HG02763 (cell line): Measurements from ENCODE around the gene TNRC6C.

ENCODE experiments used
- ATAC-seq: cut with Tn5 transposase; IDR thresholded peaks from one replicate; pipeline ENCODE4 v1.9.1; 2021; ENCODE audit warnings: mild to moderate bottlenecking, moderate library complexity; ENCODE audit not compliant: unreplicated experiment

TNRC6C gene

DNA sequence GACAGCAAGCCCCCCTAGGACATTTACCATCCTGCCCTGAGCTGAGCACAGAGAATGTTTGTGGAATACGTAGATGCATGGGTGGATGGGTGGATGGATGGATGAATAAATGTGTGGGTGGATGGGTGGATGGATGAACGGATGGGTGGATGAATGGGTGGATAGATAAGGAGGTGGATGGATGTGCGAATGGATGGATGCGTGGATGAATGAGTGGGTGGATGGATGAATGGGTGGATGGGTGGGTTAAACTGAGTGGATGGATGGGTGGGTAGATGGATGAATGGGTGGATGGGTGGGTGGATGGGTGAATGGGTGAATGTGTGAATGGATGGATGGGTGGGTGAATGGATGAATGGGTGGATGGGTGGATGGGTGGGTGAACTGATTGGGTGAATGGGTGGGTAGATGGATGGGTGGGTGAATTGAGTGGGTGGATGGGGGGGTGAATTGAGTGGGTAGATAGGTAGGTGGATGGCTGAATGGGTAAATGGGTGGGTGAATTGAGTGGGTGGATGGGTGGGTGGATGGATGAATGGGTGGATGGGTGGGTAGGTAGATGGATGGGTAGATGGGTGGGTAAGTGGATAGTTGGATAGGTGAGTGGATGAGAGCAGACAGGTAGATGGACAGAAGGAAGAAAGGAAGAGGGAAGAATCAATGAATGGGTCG, 164.9 kb downstream of the TNRC6C start:
- ATAC-seq = no peak

- ATAC-seq = no peak
These were observed 165.8 kb downstream of the TNRC6C start for GRCh38 chr17:78124081-78124835.

- ATAC-seq = no peak
These were observed 166.3 kb downstream of the TNRC6C start for GRCh38 chr17:78124836-78125137.

DNA sequence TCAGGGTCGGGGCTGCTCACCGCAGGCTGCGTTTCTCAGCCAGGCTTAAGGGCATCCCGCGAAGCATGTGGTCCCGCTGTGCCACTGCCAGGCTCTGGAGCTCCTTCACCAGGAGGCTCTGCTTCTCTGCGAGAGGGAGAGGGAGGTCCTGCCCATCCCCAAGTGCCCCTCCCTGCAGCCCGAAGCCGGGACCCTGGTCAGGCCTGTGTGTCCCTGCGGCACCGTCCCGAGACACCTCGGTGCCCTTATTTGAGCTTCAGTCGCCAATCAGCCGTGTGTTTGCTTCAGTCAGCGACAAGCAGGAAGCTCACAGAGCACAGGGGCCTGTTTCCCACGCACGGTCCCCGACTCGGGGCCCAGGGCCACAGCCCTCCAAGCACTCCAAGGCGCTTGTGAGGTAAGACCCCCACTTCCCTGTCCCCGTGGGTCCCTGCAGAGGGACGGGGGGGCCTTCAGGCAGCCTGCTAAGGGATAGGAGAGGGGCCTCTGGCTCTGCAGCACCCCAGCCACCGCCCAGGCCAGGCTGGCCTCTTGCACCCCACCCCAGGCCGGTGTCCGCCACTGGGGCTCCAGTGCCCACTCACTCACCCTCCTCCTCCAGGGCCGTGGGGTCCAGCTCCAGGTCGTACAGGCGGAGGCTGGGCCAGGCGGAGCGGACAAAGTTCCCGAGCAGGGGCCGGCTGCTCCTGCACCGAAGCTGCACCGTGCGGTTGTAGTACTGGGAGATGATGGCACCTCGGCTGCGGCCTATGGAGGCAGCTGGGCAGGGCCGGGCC, 166.8 kb downstream of the TNRC6C start:
- ATAC-seq = no peak

GRCh38 chr17:78125976-78126894, 167.7 kb downstream of the TNRC6C start:
- no peak for ATAC-seq

DNA sequence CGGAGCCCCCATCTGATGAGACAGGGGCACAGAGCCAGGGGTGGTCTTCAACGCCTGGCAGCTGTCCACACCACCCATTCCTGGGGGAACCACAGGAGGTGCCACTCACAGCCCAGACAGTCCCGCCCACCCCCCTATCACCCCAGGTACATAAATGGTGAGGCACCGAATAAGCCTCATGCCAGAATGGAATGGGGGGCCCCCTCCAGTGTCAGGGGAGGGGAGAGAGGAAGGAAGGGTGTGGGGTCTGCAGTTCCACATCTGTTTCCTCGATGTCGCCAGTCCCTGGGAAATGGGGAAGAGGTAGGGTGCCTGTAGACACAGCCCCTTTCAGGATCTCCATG, 168.4 kb downstream of the TNRC6C start:
- no peak for ATAC-seq

DNA sequence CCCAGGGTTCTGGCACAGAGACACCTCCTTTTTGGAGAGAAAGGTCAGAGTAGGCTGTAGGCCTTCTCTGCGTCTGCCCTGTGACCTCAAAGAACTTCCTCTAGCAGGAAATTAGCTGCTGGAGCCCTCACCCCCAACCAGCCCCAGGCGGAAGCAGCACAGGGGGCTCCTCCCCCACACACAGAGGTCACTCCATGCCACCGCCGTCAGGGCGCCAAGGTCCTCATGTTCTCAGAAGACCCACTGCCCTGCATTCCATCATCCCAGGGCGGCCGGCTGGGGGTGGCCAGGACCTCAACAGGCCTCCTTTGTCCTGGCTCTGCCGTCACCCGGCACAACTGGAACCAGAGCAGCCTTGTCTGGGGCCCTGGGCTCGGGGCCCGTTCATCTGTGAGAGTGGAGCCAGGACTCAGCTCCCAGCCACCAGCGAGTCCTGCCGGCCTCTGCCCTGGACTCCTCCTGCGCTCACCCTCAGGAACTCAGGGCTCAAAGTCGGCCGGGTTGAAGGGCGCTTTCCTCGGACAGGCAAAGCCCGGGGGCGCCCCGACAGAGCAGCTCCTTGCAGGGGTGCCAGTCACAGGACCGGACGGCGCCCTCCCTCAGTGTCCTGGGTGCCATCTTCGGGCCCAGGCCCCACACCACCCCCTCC, 168.9 kb downstream of the TNRC6C start:
- ATAC-seq = no peak

- no peak for ATAC-seq
These were observed 169.5 kb downstream of the TNRC6C start for GRCh38 chr17:78127888-78128550.

- ATAC-seq = peak; percentile 35
These were observed 170.2 kb downstream of the TNRC6C start, which contains the start of gene TMC6 for GRCh38 chr17:78128551-78129350. TSS of gene TMC6 (minus strand) at chr17:78128755. CDS start at chr17:78126832, 1,923 bp downstream.

DNA sequence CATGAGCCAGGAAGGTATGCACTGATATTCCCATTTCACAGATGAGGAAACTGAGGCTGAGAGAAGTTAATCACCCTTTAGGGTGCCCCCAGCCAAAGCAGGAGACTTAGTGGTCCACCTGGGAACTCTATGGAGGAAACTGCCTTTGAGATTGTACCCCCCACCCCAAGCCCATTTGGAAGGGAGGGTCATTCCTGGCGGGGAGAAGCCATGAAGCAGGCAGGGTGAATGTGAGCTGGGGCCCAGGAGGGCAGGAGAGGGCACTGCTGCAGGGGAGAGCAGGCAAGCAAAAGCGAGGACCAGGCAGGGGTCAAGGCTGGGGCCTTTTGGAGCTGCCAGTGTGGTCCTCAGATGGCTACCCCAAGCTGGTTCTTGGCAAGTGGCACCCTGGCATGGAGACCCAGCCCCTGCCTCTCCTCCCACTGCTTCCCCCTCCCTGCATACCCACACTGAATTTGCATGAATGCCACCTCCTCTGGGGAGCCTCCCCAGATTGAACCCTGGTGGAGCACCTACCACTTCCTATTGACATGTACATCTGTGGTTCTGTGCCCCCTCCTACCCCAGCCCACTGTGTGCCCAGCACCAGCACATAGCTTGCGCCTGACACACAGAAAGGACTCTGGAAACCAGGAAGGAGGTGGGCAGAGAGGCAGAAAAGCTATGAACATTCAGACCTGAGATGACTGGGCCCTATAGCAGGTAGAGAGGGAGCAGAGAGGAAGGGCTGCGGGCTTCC, 171.0 kb downstream of the TNRC6C start:
- no peak for ATAC-seq

DNA sequence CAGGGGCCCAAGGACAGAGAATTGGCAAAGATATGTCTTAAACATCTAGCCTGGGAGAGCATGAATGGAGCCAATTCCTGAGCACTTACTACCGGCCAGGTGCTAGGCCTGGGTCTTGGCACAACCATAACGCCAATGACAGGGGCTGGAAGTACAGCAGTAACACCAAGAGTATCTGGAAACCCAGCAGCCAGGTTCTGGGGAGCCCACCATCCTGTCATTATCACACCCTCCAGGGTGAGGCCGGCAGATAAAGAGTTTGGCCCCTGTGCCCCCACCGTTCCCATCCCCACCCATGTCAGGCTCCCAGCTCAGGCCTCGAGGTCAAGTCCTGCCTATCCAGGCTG, 171.6 kb downstream of the TNRC6C start:
- no peak for ATAC-seq

GRCh38 chr17:78130437-78131101, 172.1 kb downstream of the TNRC6C start, which contains the start of gene TMC8:
TSS of gene TMC8 (plus strand) at chr17:78130771. CDS start at chr17:78131589, 818 bp downstream.
- no peak for ATAC-seq

- no peak for ATAC-seq
These were observed 172.9 kb downstream of the TNRC6C start for GRCh38 chr17:78131172-78132083.

GRCh38 chr17:78132084-78132676, 173.7 kb downstream of the TNRC6C start:
- no peak for ATAC-seq

DNA sequence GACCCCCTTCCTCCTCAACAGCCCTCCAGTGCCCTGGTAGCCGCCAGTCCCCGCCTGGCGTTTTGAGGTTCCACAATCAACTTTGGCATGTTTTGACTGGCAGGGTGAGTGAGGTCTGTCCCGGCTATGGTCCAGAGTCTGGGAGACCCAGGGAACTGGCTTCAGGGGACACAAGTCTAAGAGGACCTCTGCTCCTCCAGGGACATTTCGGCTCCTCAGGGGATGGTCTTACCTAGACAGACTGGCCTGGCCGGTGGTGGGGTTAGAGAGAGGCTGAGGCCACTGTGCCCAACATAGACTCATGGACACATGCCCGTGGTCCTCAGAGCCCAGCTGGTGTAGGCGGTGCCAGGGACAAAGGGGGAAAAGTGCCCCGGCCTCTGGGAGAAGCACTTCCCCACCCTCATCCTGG, 174.3 kb downstream of the TNRC6C start:
- no peak for ATAC-seq

GRCh38 chr17:78133179-78133951, 174.9 kb downstream of the TNRC6C start:
- no peak for ATAC-seq
